HEK293T (cell line): ENCODE results near the gene SORCS3.

Experiments used
- BHLHE40 ChIP-seq: fragments of 450-650 bp; IDR thresholded peaks from 2 replicates; pipeline ENCODE4 v1.6.1; 2016; ENCODE audit warnings: mild to moderate bottlenecking, moderate library complexity, borderline replicate concordance
- CTBP1 ChIP-seq: fragments of 450-650 bp; IDR thresholded peaks from 2 replicates; pipeline ENCODE4 v1.6.1; 2016; ENCODE audit warnings: borderline replicate concordance
- FOXA1 ChIP-seq: fragments of 450-650 bp; IDR thresholded peaks from 2 replicates; pipeline ENCODE4 v1.6.1; 2016; ENCODE audit warnings: mild to moderate bottlenecking
- PKNOX1 ChIP-seq: fragments of 450-650 bp; IDR thresholded peaks from 2 replicates; pipeline ENCODE4 v1.6.1; 2016
- SP1 ChIP-seq: fragments of 450-650 bp; IDR thresholded peaks from 2 replicates; pipeline ENCODE4 v1.6.1; 2017
- ZNF384 ChIP-seq: fragments of 450-650 bp; IDR thresholded peaks from 2 replicates; pipeline ENCODE4 v1.6.1; 2016

- TF ChIP-seq SP1, result no peak
- TF ChIP-seq ZNF384, result no peak
- no peak for TF ChIP-seq FOXA1
- TF ChIP-seq BHLHE40, result no peak
- TF ChIP-seq PKNOX1, result no peak
- no peak for TF ChIP-seq CTBP1
Observed at GRCh38 chr10:104937567-104937966, 296.5 kb downstream of the SORCS3 start.
